HEK293 (cell line): ENCODE measurements around the gene RBMS3.

Experiments
- CTCF ChIA-PET: fragments of 350-600 bp; formaldehyde crosslinking; extraction: SDS; loops from one replicate; lab custom pipeline; 2021; ENCODE audit warnings: antibody characterized with exemption; lab: Yijun Ruan, JAX
- POLR2A ChIA-PET: fragments of 300-600 bp; formaldehyde crosslinking; extraction: SDS; loops from one replicate; lab custom pipeline; 2020; ENCODE audit warnings: antibody characterized with exemption, inconsistent platforms; lab: Yijun Ruan, JAX
- H3K27ac ChIP-seq: fragments of 200-500 bp; sonication (Bioruptor generic); 2 replicates; pipeline ENCODE4 v1.5.1; 2014; ENCODE audit warnings: low read depth, low read length, control low read depth, inconsistent platforms; ENCODE audit errors: extremely low read depth
- H3K36me3 ChIP-seq, 2 experiments: fragments of 200-500 bp in 1 of 2; sonication (Bioruptor generic) in 1 of 2; 1 replicate in 1 of 2; 2 replicates in 1 of 2; pipeline ENCODE4 v1.5.1; 2014 to 2017; ENCODE audit warnings: inconsistent platforms in 2 of 2, low read length in 2 of 2; ENCODE audit not compliant: control insufficient read depth in 2 of 2, insufficient read depth in 1 of 2
- H3K4me1 ChIP-seq: fragments of 200-500 bp; sonication (Bioruptor generic); 2 replicates; pipeline ENCODE4 v1.5.1; 2014; ENCODE audit warnings: mild to moderate bottlenecking, low read length, inconsistent platforms; ENCODE audit not compliant: control insufficient read depth, insufficient read depth
- H3K4me3 ChIP-seq: 2 replicates; pipeline ENCODE4 v1.5.1; 2011; ENCODE audit warnings: low read depth, mild to moderate bottlenecking, control low read depth, low read length, moderate library complexity
- H3K9me3 ChIP-seq: fragments of 200-500 bp; sonication (Bioruptor generic); 2 replicates; pipeline ENCODE4 v1.5.1; 2014; ENCODE audit warnings: low read depth, low read length, inconsistent platforms; ENCODE audit not compliant: control insufficient read depth, insufficient read depth
- BCL11B ChIP-seq: fragments of 450-650 bp; formaldehyde crosslinking; IDR thresholded peaks from 2 replicates; pipeline ENCODE4 v1.5.1; 2016; ENCODE audit warnings: low read depth, missing biosample characterization, missing genetic modification characterization
- HOXA7 ChIP-seq: sonication (generic); formaldehyde crosslinking; IDR thresholded peaks from 2 replicates; pipeline ENCODE4 v1.8.1; 2022; ENCODE audit warnings: missing genetic modification reagents, borderline replicate concordance
- SCRT2 ChIP-seq: fragments of 450-650 bp; formaldehyde crosslinking; IDR thresholded peaks from 2 replicates; pipeline ENCODE4 v1.5.1; 2016; ENCODE audit warnings: missing biosample characterization, missing genetic modification characterization
- SETDB1 ChIP-seq: IDR thresholded peaks from one replicate; pipeline ENCODE4 v1.6.1; 2017; ENCODE audit warnings: mild to moderate bottlenecking, low read length, moderate library complexity, mixed read lengths; ENCODE audit not compliant: insufficient read length
- ZBTB20 ChIP-seq: fragments of 450-650 bp; formaldehyde crosslinking; IDR thresholded peaks from 2 replicates; pipeline ENCODE4 v1.5.1; 2016; ENCODE audit warnings: missing biosample characterization, missing genetic modification characterization
- ZBTB7A ChIP-seq: fragments of 450-650 bp; formaldehyde crosslinking; IDR thresholded peaks from 2 replicates; pipeline ENCODE4 v1.5.1; 2016; ENCODE audit warnings: low read depth, missing biosample characterization, missing genetic modification characterization
- ZFP41 ChIP-seq: fragments of 450-650 bp; formaldehyde crosslinking; IDR thresholded peaks from 2 replicates; pipeline ENCODE4 v1.5.1; 2016; ENCODE audit warnings: missing biosample characterization, missing genetic modification characterization, borderline replicate concordance
- ZNF10 ChIP-seq: fragments of 450-650 bp; formaldehyde crosslinking; IDR thresholded peaks from 2 replicates; pipeline ENCODE4 v1.5.1; 2017; ENCODE audit warnings: missing biosample characterization, missing genetic modification characterization
- ZNF132 ChIP-seq: fragments of 450-650 bp; formaldehyde crosslinking; IDR thresholded peaks from 2 replicates; pipeline ENCODE4 v1.5.1; 2017; ENCODE audit warnings: missing biosample characterization, missing genetic modification characterization, borderline replicate concordance
- ZNF19 ChIP-seq: fragments of 450-650 bp; formaldehyde crosslinking; IDR thresholded peaks from 2 replicates; pipeline ENCODE4; 2016; ENCODE audit warnings: missing biosample characterization, missing genetic modification characterization, low read depth
- ZNF24 ChIP-seq: fragments of 450-650 bp; formaldehyde crosslinking; IDR thresholded peaks from 2 replicates; pipeline ENCODE4 v1.5.1; 2016; ENCODE audit warnings: missing biosample characterization, missing genetic modification characterization
- ZNF302 ChIP-seq: fragments of 450-650 bp; formaldehyde crosslinking; IDR thresholded peaks from 2 replicates; pipeline ENCODE4 v1.5.1; 2016; ENCODE audit warnings: missing biosample characterization, missing genetic modification characterization, low read depth
- ZNF394 ChIP-seq: fragments of 450-650 bp; formaldehyde crosslinking; IDR thresholded peaks from 2 replicates; pipeline ENCODE4 v1.5.1; 2016; ENCODE audit warnings: missing biosample characterization, missing genetic modification characterization, mild to moderate bottlenecking, moderate library complexity, borderline replicate concordance
- ZNF48 ChIP-seq: fragments of 450-650 bp; formaldehyde crosslinking; IDR thresholded peaks from 2 replicates; pipeline ENCODE4 v1.5.1; 2016; ENCODE audit warnings: missing biosample characterization, missing genetic modification characterization
- ZNF521 ChIP-seq: fragments of 450-650 bp; formaldehyde crosslinking; IDR thresholded peaks from 2 replicates; pipeline ENCODE4 v1.5.1; 2017; ENCODE audit warnings: missing biosample characterization, mild to moderate bottlenecking, missing genetic modification characterization
- ZNF629 ChIP-seq: fragments of 450-650 bp; formaldehyde crosslinking; IDR thresholded peaks from 2 replicates; pipeline ENCODE4 v1.5.1; 2017; ENCODE audit warnings: missing biosample characterization, missing genetic modification characterization
- ZNF670 ChIP-seq: fragments of 450-650 bp; formaldehyde crosslinking; IDR thresholded peaks from 2 replicates; pipeline ENCODE4 v1.5.1; 2016; ENCODE audit warnings: missing biosample characterization, missing genetic modification characterization, low read depth
- ZNF677 ChIP-seq: fragments of 450-650 bp; IDR thresholded peaks from 2 replicates; pipeline ENCODE4 v1.5.0; 2018; ENCODE audit warnings: missing biosample characterization, mild to moderate bottlenecking, missing genetic modification characterization, moderate library complexity
- ZNF76 ChIP-seq: fragments of 450-650 bp; formaldehyde crosslinking; IDR thresholded peaks from 2 replicates; pipeline ENCODE4; 2016; ENCODE audit warnings: low read depth, missing biosample characterization, missing genetic modification characterization, borderline replicate concordance
- ZSCAN30 ChIP-seq: fragments of 450-650 bp; IDR thresholded peaks from 2 replicates; pipeline ENCODE4 v1.5.1; 2018; ENCODE audit warnings: missing biosample characterization, mild to moderate bottlenecking, missing genetic modification characterization, moderate library complexity
- TF ChIP-seq, protein P1 (sequence below): fragments of 450-650 bp; formaldehyde crosslinking; IDR thresholded peaks from 2 replicates; pipeline ENCODE4 v1.5.1; 2016; ENCODE audit warnings: missing biosample characterization, missing genetic modification characterization
- TF ChIP-seq, protein P2 (sequence below): fragments of 450-650 bp; formaldehyde crosslinking; IDR thresholded peaks from 2 replicates; pipeline ENCODE4 v1.5.1; 2016; ENCODE audit warnings: missing biosample characterization, missing genetic modification characterization
- TF ChIP-seq, protein P3 (sequence below): fragments of 450-650 bp; formaldehyde crosslinking; IDR thresholded peaks from 2 replicates; pipeline ENCODE4 v1.5.1; 2016; ENCODE audit warnings: missing biosample characterization, missing genetic modification characterization
- TF ChIP-seq, protein P4 (sequence below): sonication (generic); formaldehyde crosslinking; IDR thresholded peaks from 2 replicates; pipeline ENCODE4 v1.8.1; 2022; ENCODE audit warnings: mild to moderate bottlenecking, moderate library complexity, missing genetic modification reagents
- TF ChIP-seq, protein P5 (sequence below): fragments of 450-650 bp; formaldehyde crosslinking; IDR thresholded peaks from 2 replicates; pipeline ENCODE4 v1.5.1; 2016; ENCODE audit warnings: missing biosample characterization, missing genetic modification characterization
- TF ChIP-seq, protein P6 (sequence below): fragments of 450-650 bp; formaldehyde crosslinking; IDR thresholded peaks from 2 replicates; pipeline ENCODE4 v1.5.1; 2016; ENCODE audit warnings: missing biosample characterization, missing genetic modification characterization
- TF ChIP-seq, protein P7 (sequence below): fragments of 450-650 bp; IDR thresholded peaks from 2 replicates; pipeline ENCODE4 v1.5.1; 2018; ENCODE audit warnings: missing biosample characterization, mild to moderate bottlenecking, missing genetic modification characterization

The RBMS3 gene

DNA sequence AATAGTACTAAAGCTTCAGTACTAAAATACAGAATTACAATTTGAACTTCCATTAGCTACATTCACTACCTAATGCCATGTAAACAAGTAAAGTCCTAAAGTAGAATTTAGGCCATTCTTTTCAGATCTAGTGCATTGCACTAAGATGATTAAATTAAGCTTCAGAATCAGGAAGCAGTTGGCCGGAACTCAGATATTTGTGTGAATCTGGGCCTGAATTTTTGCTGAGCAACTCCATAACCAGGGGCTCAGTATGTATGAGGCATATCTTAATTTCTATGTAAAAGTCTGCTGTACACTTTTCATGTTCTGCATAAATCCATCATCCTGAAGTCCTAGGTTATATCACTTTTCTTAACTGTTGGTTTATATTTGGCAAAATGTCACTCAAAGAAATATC lies 246.4 kb downstream of the RBMS3 start:
- H3K4me1 ChIP-seq = no peaks in the 10 kb centered on the region
- H3K27ac ChIP-seq = no peak overlapping the region
- ChIA-PET POLR2A (no interaction called here), CTCF (no interaction called here)
- no peak overlapping the region for H3K4me3 ChIP-seq
- TF ChIP-seq ZNF677 (tag by site-specific recombination) (no peak), HOXA7 (CRISPR knock-in tag) (no peak), BCL11B (tag by site-specific recombination) (no peak), SCRT2 (tag by site-specific recombination) (no peak), ZNF521 (tag by site-specific recombination) (no peak), ZNF19 (tag by site-specific recombination) (no peak), ZNF48 (no peak), ZNF394 (tag by site-specific recombination) (no peak), ZNF629 (tag by site-specific recombination) (no peak), ZNF10 (tag by site-specific recombination) (no peak)
- TF ChIP-seq, protein P1, sequence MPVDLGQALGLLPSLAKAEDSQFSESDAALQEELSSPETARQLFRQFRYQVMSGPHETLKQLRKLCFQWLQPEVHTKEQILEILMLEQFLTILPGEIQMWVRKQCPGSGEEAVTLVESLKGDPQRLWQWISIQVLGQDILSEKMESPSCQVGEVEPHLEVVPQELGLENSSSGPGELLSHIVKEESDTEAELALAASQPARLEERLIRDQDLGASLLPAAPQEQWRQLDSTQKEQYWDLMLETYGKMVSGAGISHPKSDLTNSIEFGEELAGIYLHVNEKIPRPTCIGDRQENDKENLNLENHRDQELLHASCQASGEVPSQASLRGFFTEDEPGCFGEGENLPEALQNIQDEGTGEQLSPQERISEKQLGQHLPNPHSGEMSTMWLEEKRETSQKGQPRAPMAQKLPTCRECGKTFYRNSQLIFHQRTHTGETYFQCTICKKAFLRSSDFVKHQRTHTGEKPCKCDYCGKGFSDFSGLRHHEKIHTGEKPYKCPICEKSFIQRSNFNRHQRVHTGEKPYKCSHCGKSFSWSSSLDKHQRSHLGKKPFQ (tag by site-specific recombination) = no peak
- TF ChIP-seq, protein P2, sequence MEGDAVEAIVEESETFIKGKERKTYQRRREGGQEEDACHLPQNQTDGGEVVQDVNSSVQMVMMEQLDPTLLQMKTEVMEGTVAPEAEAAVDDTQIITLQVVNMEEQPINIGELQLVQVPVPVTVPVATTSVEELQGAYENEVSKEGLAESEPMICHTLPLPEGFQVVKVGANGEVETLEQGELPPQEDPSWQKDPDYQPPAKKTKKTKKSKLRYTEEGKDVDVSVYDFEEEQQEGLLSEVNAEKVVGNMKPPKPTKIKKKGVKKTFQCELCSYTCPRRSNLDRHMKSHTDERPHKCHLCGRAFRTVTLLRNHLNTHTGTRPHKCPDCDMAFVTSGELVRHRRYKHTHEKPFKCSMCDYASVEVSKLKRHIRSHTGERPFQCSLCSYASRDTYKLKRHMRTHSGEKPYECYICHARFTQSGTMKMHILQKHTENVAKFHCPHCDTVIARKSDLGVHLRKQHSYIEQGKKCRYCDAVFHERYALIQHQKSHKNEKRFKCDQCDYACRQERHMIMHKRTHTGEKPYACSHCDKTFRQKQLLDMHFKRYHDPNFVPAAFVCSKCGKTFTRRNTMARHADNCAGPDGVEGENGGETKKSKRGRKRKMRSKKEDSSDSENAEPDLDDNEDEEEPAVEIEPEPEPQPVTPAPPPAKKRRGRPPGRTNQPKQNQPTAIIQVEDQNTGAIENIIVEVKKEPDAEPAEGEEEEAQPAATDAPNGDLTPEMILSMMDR = no peak
- no peaks in the 10 kb centered on the region for H3K36me3 ChIP-seq
- no peaks in the 10 kb centered on the region for H3K9me3 ChIP-seq

DNA sequence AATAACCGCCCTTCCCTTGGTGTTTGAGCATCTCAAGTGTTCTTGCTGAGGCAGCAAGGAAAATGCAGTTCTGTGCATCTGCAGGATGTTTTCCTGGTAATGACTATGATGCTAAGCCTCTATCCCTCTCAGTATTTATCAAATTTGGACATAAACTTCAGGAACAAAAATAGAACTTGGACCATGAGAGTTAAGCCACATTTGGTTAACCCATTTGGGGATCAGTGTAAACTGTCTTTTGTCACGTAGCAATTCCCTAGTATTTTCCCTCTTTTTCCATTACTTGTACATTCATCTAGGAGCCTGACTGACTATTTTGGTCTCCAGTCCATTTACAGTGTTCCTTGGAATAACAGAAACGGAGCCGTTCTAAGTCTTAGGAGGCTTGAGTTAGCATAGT lies 250.8 kb downstream of the RBMS3 start:
- Histone ChIP-seq H3K36me3 (no peaks in the 10 kb centered on the region), H3K4me1 (0 out of 2 replicates have a peak, but pooled peaks cover 3% of the 10 kb centered on the region), H3K9me3 (no peaks in the 10 kb centered on the region), H3K27ac (no peak overlapping the region), H3K4me3 (no peak overlapping the region)
- ChIA-PET CTCF (no interaction called here), POLR2A (no interaction called here)
- TF ChIP-seq, protein P3, sequence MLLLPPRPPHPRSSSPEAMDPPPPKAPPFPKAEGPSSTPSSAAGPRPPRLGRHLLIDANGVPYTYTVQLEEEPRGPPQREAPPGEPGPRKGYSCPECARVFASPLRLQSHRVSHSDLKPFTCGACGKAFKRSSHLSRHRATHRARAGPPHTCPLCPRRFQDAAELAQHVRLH (tag by site-specific recombination) = no peak
- TF ChIP-seq, protein P4, sequence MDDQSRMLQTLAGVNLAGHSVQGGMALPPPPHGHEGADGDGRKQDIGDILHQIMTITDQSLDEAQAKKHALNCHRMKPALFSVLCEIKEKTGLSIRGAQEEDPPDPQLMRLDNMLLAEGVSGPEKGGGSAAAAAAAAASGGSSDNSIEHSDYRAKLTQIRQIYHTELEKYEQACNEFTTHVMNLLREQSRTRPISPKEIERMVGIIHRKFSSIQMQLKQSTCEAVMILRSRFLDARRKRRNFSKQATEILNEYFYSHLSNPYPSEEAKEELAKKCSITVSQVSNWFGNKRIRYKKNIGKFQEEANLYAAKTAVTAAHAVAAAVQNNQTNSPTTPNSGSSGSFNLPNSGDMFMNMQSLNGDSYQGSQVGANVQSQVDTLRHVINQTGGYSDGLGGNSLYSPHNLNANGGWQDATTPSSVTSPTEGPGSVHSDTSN (CRISPR knock-in tag) = no peak
- TF ChIP-seq ZNF24 (tag by site-specific recombination) (no peak), ZNF302 (tag by site-specific recombination) (no peak), ZBTB7A (tag by site-specific recombination) (no peak), ZNF670 (no peak), ZFP41 (tag by site-specific recombination) (no peak), SETDB1 (no peak), ZNF132 (tag by site-specific recombination) (no peak), ZBTB20 (no peak), ZSCAN30 (tag by site-specific recombination) (no peak), ZNF76 (tag by site-specific recombination) (no peak)
- TF ChIP-seq, protein P5, sequence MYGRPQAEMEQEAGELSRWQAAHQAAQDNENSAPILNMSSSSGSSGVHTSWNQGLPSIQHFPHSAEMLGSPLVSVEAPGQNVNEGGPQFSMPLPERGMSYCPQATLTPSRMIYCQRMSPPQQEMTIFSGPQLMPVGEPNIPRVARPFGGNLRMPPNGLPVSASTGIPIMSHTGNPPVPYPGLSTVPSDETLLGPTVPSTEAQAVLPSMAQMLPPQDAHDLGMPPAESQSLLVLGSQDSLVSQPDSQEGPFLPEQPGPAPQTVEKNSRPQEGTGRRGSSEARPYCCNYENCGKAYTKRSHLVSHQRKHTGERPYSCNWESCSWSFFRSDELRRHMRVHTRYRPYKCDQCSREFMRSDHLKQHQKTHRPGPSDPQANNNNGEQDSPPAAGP (tag by site-specific recombination) = no peak
- TF ChIP-seq, protein P6, sequence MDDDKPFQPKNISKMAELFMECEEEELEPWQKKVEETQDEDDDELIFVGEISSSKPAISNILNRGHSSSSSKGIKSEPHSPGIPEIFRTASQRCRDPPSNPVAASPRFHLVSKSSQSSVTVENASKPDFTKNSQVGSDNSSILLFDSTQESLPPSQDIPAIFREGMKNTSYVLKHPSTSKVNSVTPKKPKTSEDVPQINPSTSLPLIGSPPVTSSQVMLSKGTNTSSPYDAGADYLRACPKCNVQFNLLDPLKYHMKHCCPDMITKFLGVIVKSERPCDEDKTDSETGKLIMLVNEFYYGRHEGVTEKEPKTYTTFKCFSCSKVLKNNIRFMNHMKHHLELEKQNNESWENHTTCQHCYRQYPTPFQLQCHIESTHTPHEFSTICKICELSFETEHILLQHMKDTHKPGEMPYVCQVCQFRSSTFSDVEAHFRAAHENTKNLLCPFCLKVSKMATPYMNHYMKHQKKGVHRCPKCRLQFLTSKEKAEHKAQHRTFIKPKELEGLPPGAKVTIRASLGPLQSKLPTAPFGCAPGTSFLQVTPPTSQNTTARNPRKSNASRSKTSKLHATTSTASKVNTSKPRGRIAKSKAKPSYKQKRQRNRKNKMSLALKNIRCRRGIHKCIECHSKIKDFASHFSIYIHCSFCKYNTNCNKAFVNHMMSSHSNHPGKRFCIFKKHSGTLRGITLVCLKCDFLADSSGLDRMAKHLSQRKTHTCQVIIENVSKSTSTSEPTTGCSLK = no peak
- TF ChIP-seq, protein P7, sequence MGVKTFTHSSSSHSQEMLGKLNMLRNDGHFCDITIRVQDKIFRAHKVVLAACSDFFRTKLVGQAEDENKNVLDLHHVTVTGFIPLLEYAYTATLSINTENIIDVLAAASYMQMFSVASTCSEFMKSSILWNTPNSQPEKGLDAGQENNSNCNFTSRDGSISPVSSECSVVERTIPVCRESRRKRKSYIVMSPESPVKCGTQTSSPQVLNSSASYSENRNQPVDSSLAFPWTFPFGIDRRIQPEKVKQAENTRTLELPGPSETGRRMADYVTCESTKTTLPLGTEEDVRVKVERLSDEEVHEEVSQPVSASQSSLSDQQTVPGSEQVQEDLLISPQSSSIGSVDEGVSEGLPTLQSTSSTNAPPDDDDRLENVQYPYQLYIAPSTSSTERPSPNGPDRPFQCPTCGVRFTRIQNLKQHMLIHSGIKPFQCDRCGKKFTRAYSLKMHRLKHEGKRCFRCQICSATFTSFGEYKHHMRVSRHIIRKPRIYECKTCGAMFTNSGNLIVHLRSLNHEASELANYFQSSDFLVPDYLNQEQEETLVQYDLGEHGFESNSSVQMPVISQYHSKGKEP (tag by site-specific recombination) = no peak
